Bone marrow (tissue), 2 donors: Measurements from ENCODE around the gene DLG2.
"Not testable (repeated sequence)": the region's sequence is repeated elsewhere in the genome, so short reads cannot be mapped to it uniquely, and the experiment has no call there.

ENCODE experiments used
- DNase-seq, 2 donors: peaks; one replicate each; lab custom pipeline; 2025; lab: John Stamatoyannopoulos, UW

DLG2 gene

GRCh38 chr11:85231588-85231987, 395.6 kb downstream of the DLG2 start:
- no peak for DNase-seq

DNA sequence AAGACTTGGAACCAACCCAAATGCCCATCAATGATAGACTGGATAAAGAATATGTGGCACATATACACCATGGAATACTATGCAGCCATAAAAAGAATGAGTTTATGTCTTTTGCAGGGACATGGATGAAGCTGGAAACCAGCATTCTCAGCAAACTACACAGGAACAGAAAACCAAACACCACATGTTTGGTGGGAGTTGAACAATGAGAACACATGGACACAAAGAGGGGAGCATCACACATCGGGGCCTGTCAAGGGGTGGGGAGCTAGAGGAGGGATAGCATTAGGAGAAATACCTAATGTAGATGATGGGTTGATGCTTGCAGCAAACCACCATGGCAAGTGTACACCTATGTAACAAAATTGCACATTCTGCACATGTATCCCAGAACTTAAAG, 397.4 kb downstream of the DLG2 start:
- not testable (repeated sequence) for DNase-seq

GRCh38 chr11:85196968-85197367, 430.2 kb downstream of the DLG2 start:
- DNase-seq, result no peak

GRCh38 chr11:85195934-85196333, 431.2 kb downstream of the DLG2 start:
- DNase-seq, result no peak

DNA sequence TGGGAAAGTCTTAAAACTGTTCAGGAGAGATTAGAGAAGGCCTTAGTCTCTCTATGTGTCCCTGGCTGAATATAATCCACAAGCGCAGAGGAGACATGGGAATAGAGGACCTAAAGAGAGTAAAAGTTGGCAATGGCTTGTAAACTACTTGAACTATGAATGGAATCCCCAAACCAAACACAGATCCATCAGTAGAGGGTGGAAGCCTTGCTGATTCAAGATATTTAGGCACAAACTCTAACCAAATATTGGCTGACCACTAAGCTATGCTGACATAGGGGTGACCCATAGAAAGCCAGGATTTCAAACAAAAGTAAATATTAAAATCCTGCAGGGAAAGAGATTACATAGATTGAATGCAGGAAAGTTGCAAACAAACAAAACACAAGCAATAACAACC, 439.2 kb downstream of the DLG2 start:
- no peak for DNase-seq

DNA sequence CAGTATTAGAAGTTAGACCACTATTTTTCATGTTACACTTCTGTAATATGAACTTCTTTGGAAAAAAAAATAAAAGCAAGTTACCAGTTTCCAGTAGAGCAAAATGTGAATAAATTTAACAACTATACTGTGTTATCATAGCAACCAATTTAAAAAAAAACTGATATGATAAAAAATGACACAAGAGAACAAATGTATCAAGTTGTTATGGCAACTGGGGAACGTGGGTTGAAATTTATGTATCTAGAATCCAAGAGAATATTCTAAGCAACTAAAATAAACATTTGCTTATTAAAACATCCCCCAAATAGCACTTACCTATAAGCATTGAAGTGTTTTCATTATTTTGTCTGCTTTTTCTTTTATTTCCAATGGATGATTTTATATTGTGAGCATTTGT, 442.4 kb downstream of the DLG2 start:
- DNase-seq, result no peak

GRCh38 chr11:85182441-85183387, 444.4 kb downstream of the DLG2 start:
- DNase-seq, result no peak

- no peak for DNase-seq
Measured at GRCh38 chr11:85180528-85180927, 446.6 kb downstream of the DLG2 start.

DNA sequence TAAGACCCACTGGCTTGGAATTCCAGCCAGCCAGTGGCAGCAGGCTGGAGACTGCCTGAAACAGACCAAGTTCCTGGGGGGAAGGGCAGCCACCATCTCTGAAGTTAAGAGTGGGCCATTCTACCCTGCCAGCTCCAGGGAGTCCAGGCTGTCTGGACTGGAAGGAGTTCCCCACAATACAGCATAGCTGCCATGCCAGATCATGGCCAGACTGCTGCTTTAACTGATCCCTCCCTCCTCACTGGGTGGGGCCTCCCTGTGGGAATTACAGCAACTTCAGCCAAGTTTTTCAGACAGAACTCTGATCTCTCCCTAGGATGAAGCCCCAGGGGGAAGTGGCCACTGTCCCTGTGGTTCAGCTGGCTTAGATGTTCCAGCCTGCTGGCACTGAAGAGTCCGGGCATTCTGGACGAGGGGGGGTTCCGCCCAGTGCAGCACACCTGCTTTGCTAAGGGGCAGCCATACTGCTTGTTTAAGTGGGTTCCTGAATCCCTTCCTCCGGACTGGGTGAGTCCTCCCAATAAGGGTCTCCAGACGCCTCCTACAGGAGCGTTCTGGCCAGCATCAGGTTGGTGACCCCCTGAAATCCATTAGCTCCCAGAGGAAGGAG, 455.4 kb downstream of the DLG2 start:
- DNase-seq, result no peak

GRCh38 chr11:85170184-85170583, 457.0 kb downstream of the DLG2 start:
- no peak for DNase-seq

- DNase-seq, result no peak
Measured at GRCh38 chr11:85167471-85167870, 459.7 kb downstream of the DLG2 start.

DNA sequence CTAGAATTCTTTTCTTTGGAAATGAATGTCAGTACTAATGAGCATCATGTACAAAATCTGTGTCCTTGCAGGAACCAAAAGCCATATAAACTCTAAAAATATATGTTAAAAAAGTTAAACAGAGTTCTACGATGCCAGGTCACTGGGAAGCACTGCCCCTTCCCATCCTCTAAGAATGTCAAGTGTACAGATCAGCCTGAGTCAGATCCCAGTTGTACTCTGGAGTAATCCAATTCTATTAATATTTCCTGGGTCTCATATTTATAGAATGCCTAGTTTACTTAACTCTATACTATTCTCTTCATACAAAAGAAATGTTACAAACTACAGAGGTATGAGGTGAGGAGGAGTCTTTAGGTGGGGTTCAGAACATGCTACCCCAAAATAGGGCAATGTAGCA, 460.1 kb downstream of the DLG2 start:
- DNase-seq, result no peak

GRCh38 chr11:85165819-85166218, 461.3 kb downstream of the DLG2 start:
- no peak for DNase-seq

DNA sequence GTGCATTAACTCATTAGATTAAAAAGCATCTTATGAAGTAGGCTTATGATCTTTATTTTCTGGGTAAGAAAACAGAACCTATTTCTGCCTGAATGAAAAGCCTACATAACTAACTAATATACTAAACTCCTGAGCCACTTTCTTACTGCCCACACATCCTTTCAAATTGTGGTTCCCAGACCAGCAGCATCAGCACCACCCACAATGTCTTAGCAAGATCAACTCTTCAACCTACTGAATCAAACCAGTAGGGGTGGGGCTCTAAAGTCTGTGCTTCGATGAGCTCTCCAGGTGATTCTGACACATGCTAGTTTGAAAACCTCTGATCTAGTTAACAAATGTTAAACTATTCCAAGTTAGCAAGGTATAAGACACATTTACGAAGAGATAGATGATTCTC, 462.4 kb downstream of the DLG2 start:
- no peak for DNase-seq

DNA sequence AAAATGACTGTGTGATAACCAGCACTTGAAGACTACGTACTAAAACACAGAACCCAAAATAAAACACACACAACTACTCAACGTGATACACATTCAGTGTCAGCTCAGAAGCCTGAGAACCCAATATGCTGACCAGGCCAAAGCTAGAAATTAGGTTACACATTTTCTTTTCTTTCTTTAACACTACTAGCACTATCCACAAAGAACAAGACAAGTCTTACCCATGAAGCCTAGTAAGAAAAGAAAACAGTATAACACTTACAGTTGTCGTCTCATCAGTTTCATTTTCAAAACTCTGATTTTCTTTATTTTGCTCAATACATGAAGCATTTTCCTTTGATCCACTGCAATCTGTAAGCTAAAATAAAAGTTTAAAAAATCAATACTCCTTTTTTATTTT, 472.9 kb downstream of the DLG2 start:
- no peak for DNase-seq

- DNase-seq, result no peak
Measured at GRCh38 chr11:85137597-85137996, 489.5 kb downstream of the DLG2 start.

DNA sequence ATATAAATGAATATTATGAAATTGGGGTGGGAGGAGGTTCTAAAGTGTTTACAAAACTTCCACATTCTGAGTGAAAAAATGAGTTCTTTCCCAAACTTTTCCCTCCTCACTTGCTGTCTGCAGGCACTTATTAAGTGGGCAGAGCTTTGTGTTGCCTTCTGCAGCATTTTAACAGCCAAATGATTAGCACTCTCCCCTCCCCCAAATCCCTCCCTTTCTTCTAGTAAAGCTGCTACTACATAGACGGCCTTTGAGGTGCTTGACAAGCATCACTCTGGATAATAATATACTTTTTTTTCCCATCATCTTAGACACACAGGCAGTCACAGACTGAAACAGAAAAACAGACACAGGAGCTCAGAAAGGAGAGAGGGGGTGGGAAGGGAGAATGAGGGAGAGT, 493.5 kb downstream of the DLG2 start:
- no peak for DNase-seq

- no peak for DNase-seq
Measured at GRCh38 chr11:85132851-85133585, 494.1 kb downstream of the DLG2 start.

DNA sequence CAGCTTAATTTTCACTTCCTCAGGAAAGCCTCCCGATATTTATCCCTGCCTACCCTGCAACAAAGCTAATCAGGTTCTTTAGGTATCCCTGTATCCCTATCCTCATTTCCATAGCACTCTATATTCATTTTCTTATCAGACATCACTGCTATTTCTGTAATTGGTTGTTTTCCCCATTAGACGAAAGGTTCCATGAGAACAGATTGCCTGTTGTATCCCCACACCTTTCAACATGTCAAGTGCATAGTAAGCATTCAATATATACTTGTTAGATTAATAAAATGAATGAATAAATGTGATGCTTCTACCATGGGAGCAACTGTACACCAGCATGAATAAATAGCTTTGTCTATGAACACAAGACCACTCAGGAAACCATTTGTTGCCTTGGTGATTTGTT, 499.8 kb downstream of the DLG2 start:
- DNase-seq, result no peak

- DNase-seq, result no peak
Measured at GRCh38 chr11:85123752-85124231, 503.4 kb downstream of the DLG2 start.

DNA sequence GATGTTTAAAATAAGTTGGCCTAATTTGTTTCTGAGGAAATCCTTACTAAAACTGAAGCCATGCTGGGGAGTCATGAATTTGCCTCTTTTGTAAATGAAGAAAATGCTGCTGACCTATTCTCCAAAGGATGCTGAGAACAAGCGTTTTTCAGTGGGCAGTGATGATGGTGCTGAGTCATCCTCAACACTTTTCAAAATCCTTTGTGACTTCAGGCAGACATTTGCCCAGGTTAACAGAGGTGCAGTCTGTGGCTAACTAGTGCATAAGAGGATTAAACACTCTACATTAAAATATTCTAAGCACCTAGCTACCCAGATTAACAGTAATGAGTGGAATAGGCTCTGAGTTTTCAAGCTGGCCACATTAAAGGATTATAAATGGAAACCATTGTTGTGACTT, 509.0 kb downstream of the DLG2 start:
- no peak for DNase-seq

DNA sequence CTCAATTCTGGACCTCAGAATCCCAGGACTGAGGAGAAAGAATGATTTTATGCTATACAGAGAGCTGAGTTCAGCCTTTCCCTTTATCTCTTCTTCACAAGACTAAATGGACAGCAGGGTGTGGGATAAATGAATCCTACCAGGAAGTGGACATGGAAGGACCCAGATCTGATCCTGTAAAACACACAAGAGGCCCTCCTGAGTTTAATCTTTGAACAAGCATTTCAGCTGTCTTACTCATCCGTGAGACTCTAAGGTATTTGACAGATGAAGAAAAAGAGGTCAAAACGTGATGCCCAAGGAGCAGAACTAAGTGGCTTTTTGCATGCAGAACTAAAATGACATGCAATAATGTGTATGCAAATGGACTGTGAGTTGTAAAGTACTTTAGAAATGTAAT, 511.3 kb downstream of the DLG2 start:
- no peak for DNase-seq

GRCh38 chr11:85114786-85115185, 512.4 kb downstream of the DLG2 start:
- no peak for DNase-seq
